Astrocyte (in vitro differentiated cells and primary cell): ENCODE data around the gene KLHL10. TPM values are rescaled to one million over a fixed set of nuclear protein-coding genes. Genes with fewer than 3 reads are reported as not detected.

ENCODE experiments used
- DNase-seq: peaks from one replicate; pipeline ENCODE4 v3.0.0-alpha.2; 2010; ENCODE audit warnings: low read depth
- FAIRE-seq: peaks from 2 replicates; lab custom pipeline; 2011; peaks lifted over from hg19 to GRCh38; lab: Jason Lieb, UNC
- H2AFZ ChIP-seq: 2 replicates; pipeline ENCODE4 v1.6.0; 2012; ENCODE audit warnings: low read depth, low read length, inconsistent platforms
- H3K27ac ChIP-seq: 2 replicates; pipeline ENCODE4 v1.5.1; 2011; ENCODE audit warnings: low read depth, low read length, inconsistent platforms
- H3K27me3 ChIP-seq: 2 replicates; pipeline ENCODE4 v1.6.0; 2011; ENCODE audit warnings: low read length, inconsistent platforms; ENCODE audit not compliant: insufficient read depth
- H3K36me3 ChIP-seq: 2 replicates; pipeline ENCODE4 v1.5.1; 2011; ENCODE audit warnings: low read length, inconsistent platforms; ENCODE audit not compliant: insufficient read depth
- H3K4me1 ChIP-seq: 2 replicates; pipeline ENCODE4 v1.5.1; 2011; ENCODE audit warnings: low read length, inconsistent platforms; ENCODE audit not compliant: insufficient read depth
- H3K4me2 ChIP-seq: 2 replicates; pipeline ENCODE4 v1.6.0; 2012; ENCODE audit warnings: low read length, inconsistent platforms
- H3K4me3 ChIP-seq: 2 replicates; pipeline ENCODE4 v1.5.1; 2011; ENCODE audit warnings: low read depth, mild to moderate bottlenecking, low read length, inconsistent platforms; ENCODE audit not compliant: insufficient read depth
- H3K79me2 ChIP-seq: 2 replicates; pipeline ENCODE4 v1.6.0; 2012; ENCODE audit warnings: mild to moderate bottlenecking, low read length, inconsistent platforms; ENCODE audit not compliant: insufficient read depth
- H3K9ac ChIP-seq: 2 replicates; pipeline ENCODE4 v1.6.0; 2012; ENCODE audit warnings: mild to moderate bottlenecking, low read length, inconsistent platforms
- H3K9me3 ChIP-seq: 2 replicates; pipeline ENCODE4 v1.5.1; 2012; ENCODE audit warnings: low read depth, mild to moderate bottlenecking, low read length, inconsistent platforms; ENCODE audit not compliant: insufficient read depth
- H4K20me1 ChIP-seq: 2 replicates; pipeline ENCODE4 v1.6.0; 2012; ENCODE audit warnings: low read length, inconsistent platforms; ENCODE audit not compliant: insufficient read depth
- H3K27ac Mint-ChIP-seq: one replicate; pipeline ENCODE4 v1.8.0; 2021; ENCODE audit warnings: mild to moderate bottlenecking, mixed read lengths; ENCODE audit not compliant: unreplicated experiment
- H3K27me3 Mint-ChIP-seq: one replicate; pipeline ENCODE4 v1.8.0; 2021; ENCODE audit warnings: low read depth, mixed read lengths; ENCODE audit not compliant: unreplicated experiment
- H3K36me3 Mint-ChIP-seq: one replicate; pipeline ENCODE4 v1.8.0; 2021; ENCODE audit warnings: low read depth, mixed read lengths; ENCODE audit not compliant: unreplicated experiment
- H3K4me1 Mint-ChIP-seq: one replicate; pipeline ENCODE4 v1.8.0; 2021; ENCODE audit warnings: low read depth, mixed read lengths; ENCODE audit not compliant: unreplicated experiment
- H3K4me3 Mint-ChIP-seq: one replicate; pipeline ENCODE4 v1.8.0; 2021; ENCODE audit warnings: mild to moderate bottlenecking, moderate library complexity, mixed read lengths; ENCODE audit not compliant: unreplicated experiment
- H3K9me3 Mint-ChIP-seq: one replicate; pipeline ENCODE4 v1.8.0; 2021; ENCODE audit warnings: mild to moderate bottlenecking, mixed read lengths; ENCODE audit not compliant: unreplicated experiment
- EZH2 ChIP-seq: IDR thresholded peaks from 2 replicates; pipeline ENCODE4 v1.6.1; 2012; ENCODE audit warnings: mild to moderate bottlenecking, low read length, inconsistent platforms; ENCODE audit not compliant: insufficient read depth
- total RNA-seq: library from RNA; stranded (reverse); gene quantifications from 2 replicates; pipeline ENCODE4 v1.2.1, GENCODE V29; 2021
- TF ChIP-seq, protein P1 (sequence below): IDR thresholded peaks from 2 replicates; pipeline ENCODE4 v1.5.1; 2011; ENCODE audit warnings: low read depth, mild to moderate bottlenecking, inconsistent platforms, low read length, moderate library complexity; ENCODE audit not compliant: insufficient read depth

Gene KLHL10
- total RNA-seq, 1 donor from 2014 or later: not detected

DNA sequence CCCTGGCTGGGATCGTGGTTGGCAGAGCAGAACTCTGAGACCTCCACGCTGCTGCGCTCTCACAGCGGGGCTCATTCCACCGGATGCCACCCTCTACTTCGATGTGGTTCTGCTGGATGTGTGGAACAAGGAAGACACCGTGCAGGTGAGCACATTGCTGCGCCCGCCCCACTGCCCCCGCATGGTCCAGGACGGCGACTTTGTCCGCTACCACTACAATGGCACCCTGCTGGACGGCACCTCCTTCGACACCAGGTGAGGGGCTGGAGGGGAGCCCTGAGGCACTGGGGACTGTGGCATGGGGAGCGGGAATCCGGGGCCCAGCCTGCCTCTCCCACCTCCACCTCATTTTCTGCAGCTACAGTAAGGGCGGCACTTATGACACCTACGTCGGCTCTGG, 19.6 kb upstream of the KLHL10 start:
- peaks cover 19% of the 10 kb centered on the region for H3K36me3 ChIP-seq
- FAIRE-seq: no peak

DNA sequence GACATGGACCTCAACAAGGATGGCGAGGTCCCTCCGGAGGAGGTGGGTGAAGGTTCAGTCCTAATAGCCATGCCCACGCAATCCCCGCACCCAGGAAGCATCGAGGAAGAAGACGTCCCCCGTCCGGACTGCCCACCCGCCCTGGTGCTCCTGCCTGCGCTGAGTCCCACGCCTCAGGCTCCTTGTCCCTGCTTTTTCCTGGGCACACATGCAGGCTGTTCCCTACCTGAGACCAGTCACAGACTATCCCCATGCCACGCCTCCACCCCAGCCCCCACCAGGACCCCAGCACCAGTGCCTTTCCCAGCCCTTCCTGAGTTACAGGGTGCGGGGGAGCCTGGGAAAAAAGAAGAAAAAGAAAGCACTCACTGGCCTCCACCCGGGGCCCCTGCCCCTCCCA, 15.8 kb upstream of the KLHL10 start:
- Histone ChIP-seq H3K4me3 (no peak overlapping the region), H3K27ac (no peak overlapping the region), H3K4me1 (peaks cover 3% of the 10 kb centered on the region), H3K27me3 (no peaks in the 10 kb centered on the region), H3K9me3 (no peaks in the 10 kb centered on the region), H3K36me3 (peaks cover 14% of the 10 kb centered on the region), H3K79me2 (peaks cover 17% of the 10 kb centered on the region), H3K9ac (no peak overlapping the region), H2AFZ (no peak overlapping the region), H3K4me2 (no peak overlapping the region), H4K20me1 (peaks cover 61% of the 10 kb centered on the region)
- Mint-ChIP-seq H3K9me3 (no peaks in the 10 kb centered on the region), H3K36me3 (peaks cover 8% of the 10 kb centered on the region), H3K27ac (no peak overlapping the region), H3K4me3 (no peak overlapping the region), H3K4me1 (peaks cover 3% of the 10 kb centered on the region), H3K27me3 (no peaks in the 10 kb centered on the region)
- DNase-seq (no peak), FAIRE-seq (no peak)
- TF ChIP-seq, protein P1, sequence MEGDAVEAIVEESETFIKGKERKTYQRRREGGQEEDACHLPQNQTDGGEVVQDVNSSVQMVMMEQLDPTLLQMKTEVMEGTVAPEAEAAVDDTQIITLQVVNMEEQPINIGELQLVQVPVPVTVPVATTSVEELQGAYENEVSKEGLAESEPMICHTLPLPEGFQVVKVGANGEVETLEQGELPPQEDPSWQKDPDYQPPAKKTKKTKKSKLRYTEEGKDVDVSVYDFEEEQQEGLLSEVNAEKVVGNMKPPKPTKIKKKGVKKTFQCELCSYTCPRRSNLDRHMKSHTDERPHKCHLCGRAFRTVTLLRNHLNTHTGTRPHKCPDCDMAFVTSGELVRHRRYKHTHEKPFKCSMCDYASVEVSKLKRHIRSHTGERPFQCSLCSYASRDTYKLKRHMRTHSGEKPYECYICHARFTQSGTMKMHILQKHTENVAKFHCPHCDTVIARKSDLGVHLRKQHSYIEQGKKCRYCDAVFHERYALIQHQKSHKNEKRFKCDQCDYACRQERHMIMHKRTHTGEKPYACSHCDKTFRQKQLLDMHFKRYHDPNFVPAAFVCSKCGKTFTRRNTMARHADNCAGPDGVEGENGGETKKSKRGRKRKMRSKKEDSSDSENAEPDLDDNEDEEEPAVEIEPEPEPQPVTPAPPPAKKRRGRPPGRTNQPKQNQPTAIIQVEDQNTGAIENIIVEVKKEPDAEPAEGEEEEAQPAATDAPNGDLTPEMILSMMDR: no peak
- TF ChIP-seq EZH2: no peak

More for the DNA sequence above, 19.6 kb upstream of the KLHL10 start:
- no peaks in the 10 kb centered on the region for H3K27me3 ChIP-seq
- H3K4me3 ChIP-seq: no peak overlapping the region
- Mint-ChIP-seq H3K4me3 (no peak overlapping the region), H3K4me1 (peaks cover 10% of the 10 kb centered on the region), H3K27me3 (no peaks in the 10 kb centered on the region), H3K27ac (no peak overlapping the region), H3K9me3 (no peaks in the 10 kb centered on the region), H3K36me3 (peaks cover 13% of the 10 kb centered on the region)
- no peak for DNase-seq
- H3K9ac ChIP-seq: no peak overlapping the region
- no peak for TF ChIP-seq EZH2
- TF ChIP-seq, protein P1: no peak
- no peak overlapping the region for H2AFZ ChIP-seq
- peaks cover 79% of the 10 kb centered on the region for H4K20me1 ChIP-seq
- H3K4me2 ChIP-seq: no peak overlapping the region
- H3K27ac ChIP-seq: no peak overlapping the region
- H3K79me2 ChIP-seq: peaks cover 54% of the 10 kb centered on the region
- H3K4me1 ChIP-seq: peaks cover 17% of the 10 kb centered on the region
- H3K9me3 ChIP-seq: no peaks in the 10 kb centered on the region

DNA sequence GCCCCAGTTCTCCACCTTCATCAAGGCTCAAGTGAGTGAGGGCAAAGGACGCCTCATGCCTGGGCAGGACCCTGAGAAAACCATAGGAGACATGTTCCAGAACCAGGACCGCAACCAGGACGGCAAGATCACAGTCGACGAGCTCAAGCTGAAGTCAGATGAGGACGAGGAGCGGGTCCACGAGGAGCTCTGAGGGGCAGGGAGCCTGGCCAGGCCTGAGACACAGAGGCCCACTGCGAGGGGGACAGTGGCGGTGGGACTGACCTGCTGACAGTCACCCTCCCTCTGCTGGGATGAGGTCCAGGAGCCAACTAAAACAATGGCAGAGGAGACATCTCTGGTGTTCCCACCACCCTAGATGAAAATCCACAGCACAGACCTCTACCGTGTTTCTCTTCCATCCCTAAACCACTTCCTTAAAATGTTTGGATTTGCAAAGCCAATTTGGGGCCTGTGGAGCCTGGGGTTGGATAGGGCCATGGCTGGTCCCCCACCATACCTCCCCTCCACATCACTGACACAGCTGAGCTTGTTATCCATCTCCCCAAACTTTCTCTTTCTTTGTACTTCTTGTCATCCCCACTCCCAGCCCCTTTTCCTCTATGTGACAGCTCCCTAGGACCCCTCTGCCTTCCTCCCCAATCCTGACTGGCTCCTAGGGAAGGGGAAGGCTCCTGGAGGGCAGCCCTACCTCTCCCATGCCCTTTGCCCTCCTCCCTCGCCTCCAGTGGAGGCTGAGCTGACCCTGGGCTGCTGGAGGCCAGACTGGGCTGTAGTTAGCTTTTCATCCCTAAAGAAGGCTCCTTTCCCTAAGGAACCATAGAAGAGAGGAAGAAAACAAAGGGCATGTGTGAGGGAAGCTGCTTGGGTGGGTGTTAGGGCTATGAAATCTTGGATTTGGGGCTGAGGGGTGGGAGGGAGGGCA, 15.1 kb upstream of the KLHL10 start:
- Mint-ChIP-seq H3K4me1 (no peaks in the 10 kb centered on the region), H3K27me3 (no peaks in the 10 kb centered on the region), H3K9me3 (no peaks in the 10 kb centered on the region), H3K4me3 (no peak overlapping the region), H3K27ac (peak overlapping the region; percentile 66), H3K36me3 (peaks cover 3% of the 10 kb centered on the region)
- Histone ChIP-seq H3K4me3 (no peak overlapping the region), H3K27me3 (no peaks in the 10 kb centered on the region), H3K4me1 (no peaks in the 10 kb centered on the region), H3K27ac (no peak overlapping the region), H4K20me1 (peaks cover 54% of the 10 kb centered on the region), H3K79me2 (peaks cover 10% of the 10 kb centered on the region), H2AFZ (no peak overlapping the region), H3K4me2 (no peak overlapping the region), H3K36me3 (peaks cover 16% of the 10 kb centered on the region), H3K9ac (no peak overlapping the region), H3K9me3 (no peaks in the 10 kb centered on the region)
- no peak for DNase-seq
- TF ChIP-seq EZH2: no peak
- TF ChIP-seq, protein P1: no peak
- no peak for FAIRE-seq
